Thoracic aorta (tissue), 2 donors: ENCODE measurements around the gene KCNJ2. TPM values are rescaled to one million over a fixed set of nuclear protein-coding genes. Genes with fewer than 3 reads are reported as not detected.

Experiments used
- ATAC-seq: fragments of 150-250 bp; one replicate; pipeline ENCODE4 v1.8.0; 2017; ENCODE audit warnings: low read depth; ENCODE audit not compliant: insufficient number of reproducible peaks, low FRiP score
- DNase-seq: peaks from one replicate; pipeline ENCODE4 v3.0.0-alpha.2; 2020; ENCODE audit warnings: low spot score
- H3K27ac ChIP-seq, 2 donors: fragments of 200-600 bp; sonication (generic); 1 replicate in 1 of 2; 2 replicates in 1 of 2; pipeline ENCODE4 v1.5.1; 2016; ENCODE audit warnings: mild to moderate bottlenecking in 2 of 2, moderate library complexity in 2 of 2
- H3K27me3 ChIP-seq: fragments of 200-600 bp; sonication (generic); replicated peaks from 2 replicates; pipeline ENCODE4 v1.6.0; 2016; ENCODE audit warnings: mild to moderate bottlenecking; ENCODE audit not compliant: insufficient read depth
- H3K36me3 ChIP-seq: fragments of 200-600 bp; sonication (generic); one replicate; pipeline ENCODE4 v1.5.1; 2016
- H3K4me1 ChIP-seq, 2 donors: fragments of 200-600 bp; sonication (generic); 1 replicate in 1 of 2; 2 replicates in 1 of 2; pipeline versions ENCODE4 v1.5.1 to v1.6.0; 2016; ENCODE audit warnings: low read depth in 2 of 2, mild to moderate bottlenecking in 1 of 2; ENCODE audit not compliant: control insufficient read depth in 1 of 2
- H3K4me3 ChIP-seq: fragments of 200-600 bp; sonication (generic); 2 replicates; pipeline ENCODE4 v1.5.1; 2016; ENCODE audit warnings: mild to moderate bottlenecking
- H3K9me3 ChIP-seq: fragments of 200-600 bp; sonication (generic); 2 replicates; pipeline ENCODE4 v1.5.1; 2016
- total RNA-seq, 2 donors: library from RNA; depleted of rRNA; stranded (reverse); fragments of >200 nt; gene quantifications; one replicate each; pipeline versions ENCODE4 v1.1.0 to v1.2.3, GENCODE V29; 2016
- TF ChIP-seq, protein P1 (sequence below): fragments of 200-600 bp; sonication (generic); IDR thresholded peaks from one replicate; pipeline ENCODE4 v1.5.1; 2019; ENCODE audit warnings: antibody characterized with exemption

Gene KCNJ2
- total RNA-seq, 2 donors from 2014 or later, result 2.0 to 5.0 TPM

- Histone ChIP-seq H3K9me3 (no peaks in the 10 kb centered on the region), H3K4me3 (no peak overlapping the region), H3K36me3 (no peaks in the 10 kb centered on the region), H3K27me3 (no peaks in the 10 kb centered on the region), H3K4me1 (peaks cover 4 to 6% of the 10 kb centered on the region in 2 donors), H3K27ac (no peak overlapping the region)
- TF ChIP-seq, protein P1, sequence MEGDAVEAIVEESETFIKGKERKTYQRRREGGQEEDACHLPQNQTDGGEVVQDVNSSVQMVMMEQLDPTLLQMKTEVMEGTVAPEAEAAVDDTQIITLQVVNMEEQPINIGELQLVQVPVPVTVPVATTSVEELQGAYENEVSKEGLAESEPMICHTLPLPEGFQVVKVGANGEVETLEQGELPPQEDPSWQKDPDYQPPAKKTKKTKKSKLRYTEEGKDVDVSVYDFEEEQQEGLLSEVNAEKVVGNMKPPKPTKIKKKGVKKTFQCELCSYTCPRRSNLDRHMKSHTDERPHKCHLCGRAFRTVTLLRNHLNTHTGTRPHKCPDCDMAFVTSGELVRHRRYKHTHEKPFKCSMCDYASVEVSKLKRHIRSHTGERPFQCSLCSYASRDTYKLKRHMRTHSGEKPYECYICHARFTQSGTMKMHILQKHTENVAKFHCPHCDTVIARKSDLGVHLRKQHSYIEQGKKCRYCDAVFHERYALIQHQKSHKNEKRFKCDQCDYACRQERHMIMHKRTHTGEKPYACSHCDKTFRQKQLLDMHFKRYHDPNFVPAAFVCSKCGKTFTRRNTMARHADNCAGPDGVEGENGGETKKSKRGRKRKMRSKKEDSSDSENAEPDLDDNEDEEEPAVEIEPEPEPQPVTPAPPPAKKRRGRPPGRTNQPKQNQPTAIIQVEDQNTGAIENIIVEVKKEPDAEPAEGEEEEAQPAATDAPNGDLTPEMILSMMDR, result no peak
- no peak for ATAC-seq
- DNase-seq, result no peak
These were observed 36.8 kb upstream of the KCNJ2 start for GRCh38 chr17:70132505-70132904.

- Histone ChIP-seq H3K4me1 (peaks cover 10 to 16% of the 10 kb centered on the region in 2 donors), H3K4me3 (no peak overlapping the region), H3K9me3 (no peaks in the 10 kb centered on the region), H3K27ac (no peak overlapping the region), H3K27me3 (no peaks in the 10 kb centered on the region), H3K36me3 (no peaks in the 10 kb centered on the region)
- DNase-seq, result no peak
- TF ChIP-seq, protein P1, result no peak
- ATAC-seq, result no peak
These were observed 35.3 kb upstream of the KCNJ2 start for GRCh38 chr17:70134042-70134441.

- TF ChIP-seq, protein P1, result no peak
- Histone ChIP-seq H3K27me3 (no peaks in the 10 kb centered on the region), H3K4me1 (peaks cover 10 to 16% of the 10 kb centered on the region in 2 donors), H3K27ac (no peak overlapping the region), H3K9me3 (no peaks in the 10 kb centered on the region), H3K4me3 (no peak overlapping the region), H3K36me3 (no peaks in the 10 kb centered on the region)
- DNase-seq, result no peak
- no peak for ATAC-seq
These were observed 34.6 kb upstream of the KCNJ2 start for GRCh38 chr17:70134777-70135176.

DNA sequence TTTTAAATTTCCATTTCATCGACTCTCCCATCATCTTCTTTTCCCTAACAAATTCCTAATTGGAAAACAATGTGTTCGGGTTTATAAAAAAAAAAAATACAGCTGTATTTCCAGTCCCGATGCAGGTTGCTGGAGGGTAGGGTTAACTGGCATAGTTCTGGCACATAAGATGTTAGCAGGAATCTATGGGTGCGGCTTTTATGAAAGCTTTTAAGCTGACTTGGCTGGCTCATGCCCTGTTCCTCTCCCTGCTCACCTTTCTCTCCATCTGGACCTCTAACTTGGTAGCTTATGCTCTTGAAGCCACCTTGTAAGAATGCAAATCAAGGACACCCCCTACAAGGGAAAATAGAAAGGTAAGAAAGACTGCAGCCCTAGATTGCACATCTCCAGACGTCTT is 33.2 kb upstream of the KCNJ2 start:
- TF ChIP-seq, protein P1, result no peak
- Histone ChIP-seq H3K4me1 (peaks cover 10 to 16% of the 10 kb centered on the region in 2 donors), H3K9me3 (no peaks in the 10 kb centered on the region), H3K4me3 (no peak overlapping the region), H3K27ac (no peak overlapping the region), H3K36me3 (no peaks in the 10 kb centered on the region), H3K27me3 (no peaks in the 10 kb centered on the region)
- no peak for DNase-seq
- no peak for ATAC-seq

DNA sequence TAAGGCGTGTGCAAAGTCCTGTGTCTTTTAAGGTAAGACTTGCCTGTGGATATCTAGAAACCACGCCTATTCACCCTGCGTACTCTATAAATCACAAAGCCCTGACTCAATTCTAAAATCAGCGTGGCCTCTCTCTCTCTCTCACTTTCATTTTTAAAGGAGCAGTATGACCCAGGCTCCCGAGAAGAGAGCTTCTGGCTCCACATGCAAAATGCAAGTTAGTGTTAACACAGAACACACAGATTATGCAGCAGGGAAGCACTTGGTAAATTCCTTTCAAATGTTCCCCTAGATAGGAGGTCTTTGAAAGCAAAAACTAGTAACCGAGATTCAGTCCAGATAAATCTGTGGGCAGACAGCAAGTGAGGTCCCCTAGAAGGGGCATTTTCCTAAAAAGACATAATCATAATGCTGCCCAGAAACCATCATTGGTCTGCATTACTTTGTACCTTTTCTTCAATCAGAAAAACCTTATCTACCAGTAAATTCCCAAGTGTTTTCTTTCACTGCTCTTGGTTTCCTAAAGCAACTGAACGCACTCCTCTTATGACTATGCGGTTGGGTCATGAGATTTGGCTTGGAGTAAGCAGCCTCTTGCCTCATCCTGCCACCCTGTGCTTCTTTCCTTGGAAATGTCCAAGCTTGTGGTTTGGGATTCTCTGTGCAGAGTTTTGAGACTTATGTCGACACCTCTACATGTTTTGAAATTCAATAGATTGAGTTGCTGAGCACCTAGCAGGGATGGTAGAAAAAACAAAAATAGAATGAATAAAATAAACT is 31.7 kb upstream of the KCNJ2 start:
- ATAC-seq (peak; percentile 88), DNase-seq (peak; percentile 4)
- Histone ChIP-seq H3K4me3 (peak overlapping the region; percentile 69), H3K27ac (peak overlapping the region; percentile 57 to 63), H3K36me3 (no peaks in the 10 kb centered on the region), H3K27me3 (no peaks in the 10 kb centered on the region), H3K9me3 (no peaks in the 10 kb centered on the region), H3K4me1 (peaks cover 10 to 16% of the 10 kb centered on the region in 2 donors)
- TF ChIP-seq, protein P1, result no peak
